Ectodermal cell (in vitro differentiated cells): ENCODE data around the gene MAPK8.

Experiments used
- H3K27ac ChIP-seq: 2 replicates; pipeline ENCODE4 v1.7.0; 2013; ENCODE audit warnings: mild to moderate bottlenecking, low read depth, low read length; ENCODE audit not compliant: insufficient read depth, poor library complexity, severe bottlenecking
- H3K27me3 ChIP-seq: 2 replicates; pipeline ENCODE4 v1.7.0; 2013; ENCODE audit warnings: mild to moderate bottlenecking, low read length; ENCODE audit not compliant: insufficient read depth, control insufficient read depth, poor library complexity, severe bottlenecking
- H3K36me3 ChIP-seq: one replicate; pipeline ENCODE4 v1.7.0; 2013; ENCODE audit warnings: low read length; ENCODE audit not compliant: control insufficient read depth, insufficient read depth
- H3K4me1 ChIP-seq: one replicate; pipeline ENCODE4 v1.7.0; 2013; ENCODE audit warnings: low read length; ENCODE audit not compliant: control insufficient read depth, insufficient read depth
- H3K4me3 ChIP-seq: 2 replicates; pipeline ENCODE4 v1.7.0; 2013; ENCODE audit warnings: low read depth, low read length, control low read depth; ENCODE audit not compliant: insufficient read depth
- H3K9me3 ChIP-seq: 2 replicates; pipeline ENCODE4 v1.7.0; 2013; ENCODE audit warnings: mild to moderate bottlenecking, low read length, moderate library complexity; ENCODE audit not compliant: control insufficient read depth
- WGBS, 2 experiments: methylation state at CpG; one replicate each; pipeline ENCODE4 v1.1.7; 2013; ENCODE audit warnings: missing lambda C conversion rate in 2 of 2; 5-methylcytosine and 5-hydroxymethylcytosine counted together

Gene MAPK8

GRCh38 chr10:48377751-48378530, 71.5 kb downstream of the MAPK8 start:
- Histone ChIP-seq H3K36me3 (no peaks in the 10 kb centered on the region), H3K4me3 (no peak overlapping the region), H3K27ac (no peak overlapping the region), H3K9me3 (no peaks in the 10 kb centered on the region), H3K27me3 (no peaks in the 10 kb centered on the region), H3K4me1 (no peaks in the 10 kb centered on the region)
- WGBS, 2 experiments, result 92 to 95% methylated on average over 2 of the region's 2 CpGs

- Histone ChIP-seq H3K9me3 (no peaks in the 10 kb centered on the region), H3K36me3 (no peaks in the 10 kb centered on the region), H3K4me1 (no peaks in the 10 kb centered on the region), H3K27ac (no peak overlapping the region), H3K27me3 (no peaks in the 10 kb centered on the region), H3K4me3 (no peak overlapping the region)
- 43 to 74% methylated on average over 1 to 2 of the region's 3 CpGs for WGBS, 2 experiments
These were observed 72.2 kb downstream of the MAPK8 start for GRCh38 chr10:48378675-48379074.

GRCh38 chr10:48381971-48382370, 75.5 kb downstream of the MAPK8 start:
- H3K27ac ChIP-seq, result no peak overlapping the region
- H3K9me3 ChIP-seq, result no peaks in the 10 kb centered on the region
- no peak overlapping the region for H3K4me3 ChIP-seq
- H3K4me1 ChIP-seq, result no peaks in the 10 kb centered on the region
- no peaks in the 10 kb centered on the region for H3K27me3 ChIP-seq
- H3K36me3 ChIP-seq, result no peaks in the 10 kb centered on the region

GRCh38 chr10:48382982-48383381, 76.5 kb downstream of the MAPK8 start:
- Histone ChIP-seq H3K36me3 (no peaks in the 10 kb centered on the region), H3K27ac (no peak overlapping the region), H3K4me1 (no peaks in the 10 kb centered on the region)

GRCh38 chr10:48383393-48383792, 76.9 kb downstream of the MAPK8 start:
- H3K4me1 ChIP-seq, result no peaks in the 10 kb centered on the region
- no peak overlapping the region for H3K27ac ChIP-seq
- no peaks in the 10 kb centered on the region for H3K36me3 ChIP-seq
- H3K4me3 ChIP-seq, result no peak overlapping the region
- no peaks in the 10 kb centered on the region for H3K27me3 ChIP-seq
- H3K9me3 ChIP-seq, result no peaks in the 10 kb centered on the region

More at GRCh38 chr10:48382982-48383381, 76.5 kb downstream of the MAPK8 start:
- Histone ChIP-seq H3K27me3 (no peaks in the 10 kb centered on the region), H3K9me3 (no peaks in the 10 kb centered on the region), H3K4me3 (no peak overlapping the region)

GRCh38 chr10:48384699-48384982, 78.2 kb downstream of the MAPK8 start:
- Histone ChIP-seq H3K36me3 (no peaks in the 10 kb centered on the region), H3K27ac (no peak overlapping the region)

GRCh38 chr10:48389272-48389671, 82.8 kb downstream of the MAPK8 start:
- H3K4me3 ChIP-seq, result no peak overlapping the region
- no peak overlapping the region for H3K27ac ChIP-seq
- H3K27me3 ChIP-seq, result no peaks in the 10 kb centered on the region
- no peaks in the 10 kb centered on the region for H3K9me3 ChIP-seq
- H3K36me3 ChIP-seq, result no peaks in the 10 kb centered on the region
- H3K4me1 ChIP-seq, result no peaks in the 10 kb centered on the region
- WGBS, 2 experiments, result 87 to 96% methylated on average over 2 of the region's 2 CpGs

More at GRCh38 chr10:48384699-48384982, 78.2 kb downstream of the MAPK8 start:
- no peak overlapping the region for H3K4me3 ChIP-seq
- H3K4me1 ChIP-seq, result no peaks in the 10 kb centered on the region
- no peaks in the 10 kb centered on the region for H3K9me3 ChIP-seq
- no peaks in the 10 kb centered on the region for H3K27me3 ChIP-seq

GRCh38 chr10:48389846-48390557, 83.5 kb downstream of the MAPK8 start:
- no peaks in the 10 kb centered on the region for H3K36me3 ChIP-seq
- no peak overlapping the region for H3K27ac ChIP-seq
- 94 to 97% methylated on average over 2 of the region's 2 CpGs for WGBS, 2 experiments

GRCh38 chr10:48390558-48390871, 84.0 kb downstream of the MAPK8 start:
- Histone ChIP-seq H3K4me3 (no peak overlapping the region), H3K4me1 (no peaks in the 10 kb centered on the region), H3K36me3 (no peaks in the 10 kb centered on the region), H3K27me3 (no peaks in the 10 kb centered on the region), H3K27ac (no peak overlapping the region), H3K9me3 (no peaks in the 10 kb centered on the region)
- WGBS, 2 experiments, result 93 to 100% methylated on average over 4 to 5 of the region's 5 CpGs

More at GRCh38 chr10:48389846-48390557, 83.5 kb downstream of the MAPK8 start:
- Histone ChIP-seq H3K4me3 (no peak overlapping the region), H3K9me3 (no peaks in the 10 kb centered on the region), H3K27me3 (no peaks in the 10 kb centered on the region), H3K4me1 (no peaks in the 10 kb centered on the region)

GRCh38 chr10:48390933-48391845, 84.7 kb downstream of the MAPK8 start:
- Histone ChIP-seq H3K4me3 (no peak overlapping the region), H3K27ac (no peak overlapping the region), H3K4me1 (no peaks in the 10 kb centered on the region), H3K27me3 (no peaks in the 10 kb centered on the region), H3K36me3 (no peaks in the 10 kb centered on the region), H3K9me3 (no peaks in the 10 kb centered on the region)
- 88 to 91% methylated on average over 4 of the region's 4 CpGs for WGBS, 2 experiments
